Measurements from ENCODE around the gene ZNF837.
A peak's percentile ranks its signal among the peaks of the same experiment; 100 is the strongest.

The ZNF837 gene

GRCh38 chr19:58409010-58409790 lies 28.4 kb upstream of the ZNF837 start:
- no peak for TF ChIP-seq NFIC (IDR thresholded peaks at IDR 0.05)
- TF ChIP-seq CREB1 (IDR thresholded peaks at IDR 0.05; ENCODE audit: low read depth): no peak
- no peak for TF ChIP-seq EGR1 (IDR thresholded peaks at IDR 0.05)
- no peak; the same call in 1 of the 2 replicates for TF ChIP-seq RAD21 (IDR thresholded peaks at IDR 0.05; ENCODE audit: low read depth)
- no peak for TF ChIP-seq YY1 (IDR thresholded peaks at IDR 0.05; ENCODE audit: low read depth)
- TF ChIP-seq EP300 (IDR thresholded peaks at IDR 0.05; ENCODE audit: borderline replicate concordance): no peak
- peak; percentile 61; the same call in 1 of the 2 replicates for TF ChIP-seq ZBTB7A (IDR thresholded peaks at IDR 0.05; ENCODE audit: low read depth)
- TF ChIP-seq TEAD4 (IDR thresholded peaks at IDR 0.05): 0 out of 2 replicates have a peak, but pooled peaks have one; percentile 10
- TF ChIP-seq MAX (IDR thresholded peaks at IDR 0.05): peak; percentile 62
- no peak for TF ChIP-seq USF1 (IDR thresholded peaks at IDR 0.05)
- no peak for TF ChIP-seq REST (IDR thresholded peaks at IDR 0.05; ENCODE audit: low read depth)
- no peak; the same call in 1 of the 2 replicates for TF ChIP-seq TAF1 (IDR thresholded peaks at IDR 0.05; ENCODE audit: low read depth)
- TF ChIP-seq TCF12 (IDR thresholded peaks at IDR 0.05; ENCODE audit: low read depth): no peak
- no peak for TF ChIP-seq FOXM1 (IDR thresholded peaks at IDR 0.05; ENCODE audit: borderline replicate concordance, low read depth)
- no peak for TF ChIP-seq CEBPB (IDR thresholded peaks at IDR 0.05)

- TF ChIP-seq CEBPB (IDR thresholded peaks at IDR 0.05) (no peak), TEAD4 (IDR thresholded peaks at IDR 0.05) (no peak), RAD21 (IDR thresholded peaks at IDR 0.05; ENCODE audit: low read depth) (no peak), REST (IDR thresholded peaks at IDR 0.05; ENCODE audit: low read depth) (no peak), FOXM1 (IDR thresholded peaks at IDR 0.05; ENCODE audit: borderline replicate concordance, low read depth) (no peak), TAF1 (IDR thresholded peaks at IDR 0.05; ENCODE audit: low read depth) (peak; percentile 72), EP300 (IDR thresholded peaks at IDR 0.05; ENCODE audit: borderline replicate concordance) (no peak), CREB1 (IDR thresholded peaks at IDR 0.05; ENCODE audit: low read depth) (0 out of 2 replicates have a peak, but pooled peaks have one; percentile 40), USF1 (IDR thresholded peaks at IDR 0.05) (no peak), MAX (IDR thresholded peaks at IDR 0.05) (no peak; the same call in 1 of the 2 replicates), NFIC (IDR thresholded peaks at IDR 0.05) (peak; percentile 79), TCF12 (IDR thresholded peaks at IDR 0.05; ENCODE audit: low read depth) (peak; percentile 28; the same call in 1 of the 2 replicates), EGR1 (IDR thresholded peaks at IDR 0.05) (peak; percentile 94), ZBTB7A (IDR thresholded peaks at IDR 0.05; ENCODE audit: low read depth) (peak; percentile 18; the same call in 1 of the 2 replicates), YY1 (IDR thresholded peaks at IDR 0.05; ENCODE audit: low read depth) (peak; percentile 70; the same call in 1 of the 2 replicates)
Observed at GRCh38 chr19:58408152-58409009, 27.6 kb upstream of the ZNF837 start, which contains the start of gene ZNF584. Gene ZNF584, plus strand, starts transcription at chr19:58408649. Its CDS starts 499 bp downstream, at chr19:58409148.

- TF ChIP-seq YY1 (IDR thresholded peaks at IDR 0.05; ENCODE audit: low read depth) (no peak), RAD21 (IDR thresholded peaks at IDR 0.05; ENCODE audit: low read depth) (no peak), ZBTB7A (IDR thresholded peaks at IDR 0.05; ENCODE audit: low read depth) (no peak), EGR1 (IDR thresholded peaks at IDR 0.05) (no peak), TAF1 (IDR thresholded peaks at IDR 0.05; ENCODE audit: low read depth) (no peak), CEBPB (IDR thresholded peaks at IDR 0.05) (no peak), EP300 (IDR thresholded peaks at IDR 0.05; ENCODE audit: borderline replicate concordance) (no peak), CREB1 (IDR thresholded peaks at IDR 0.05; ENCODE audit: low read depth) (no peak), TCF12 (IDR thresholded peaks at IDR 0.05; ENCODE audit: low read depth) (no peak), FOXM1 (IDR thresholded peaks at IDR 0.05; ENCODE audit: borderline replicate concordance, low read depth) (no peak), USF1 (IDR thresholded peaks at IDR 0.05) (no peak), NFIC (IDR thresholded peaks at IDR 0.05) (no peak), TEAD4 (IDR thresholded peaks at IDR 0.05) (no peak), REST (IDR thresholded peaks at IDR 0.05; ENCODE audit: low read depth) (no peak), MAX (IDR thresholded peaks at IDR 0.05) (no peak)
Observed at GRCh38 chr19:58407658-58408151, 26.9 kb upstream of the ZNF837 start.

Measured in Ishikawa (cell line).